Kidney glomerular epithelial cell (primary cell): ENCODE results near the gene SRP68.
A peak's percentile ranks its signal among the peaks of the same experiment; 100 is the strongest.

Experiments
- DNase-seq: peaks from one replicate; lab custom pipeline; 2025; lab: John Stamatoyannopoulos, UW

Gene SRP68

GRCh38 chr17:76018340-76018680 is 54.0 kb downstream of the SRP68 start:
- DNase-seq, result no peak

GRCh38 chr17:76017481-76018339 is 54.6 kb downstream of the SRP68 start:
- no peak for DNase-seq

- DNase-seq, result no peak
These were observed 57.4 kb downstream of the SRP68 start for GRCh38 chr17:76014925-76015261.

GRCh38 chr17:76014100-76014924 is 58.0 kb downstream of the SRP68 start:
- DNase-seq, result peak; percentile 48

- DNase-seq, result no peak
These were observed 58.9 kb downstream of the SRP68 start for GRCh38 chr17:76013377-76013932.

- no peak for DNase-seq
These were observed 60.4 kb downstream of the SRP68 start for GRCh38 chr17:76011951-76012350.

- no peak for DNase-seq
These were observed 62.2 kb downstream of the SRP68 start for GRCh38 chr17:76009969-76010661.

- no peak for DNase-seq
These were observed 62.9 kb downstream of the SRP68 start for GRCh38 chr17:76009447-76009846.

- DNase-seq, result no peak
These were observed 63.5 kb downstream of the SRP68 start for GRCh38 chr17:76008630-76009425.

- no peak for DNase-seq
These were observed 64.1 kb downstream of the SRP68 start for GRCh38 chr17:76008208-76008607.

GRCh38 chr17:76007850-76008165 is 64.5 kb downstream of the SRP68 start:
- no peak for DNase-seq

- no peak for DNase-seq
These were observed 65.0 kb downstream of the SRP68 start for GRCh38 chr17:76007131-76007849.

- DNase-seq, result no peak
These were observed 66.8 kb downstream of the SRP68 start for GRCh38 chr17:76005263-76006149.

GRCh38 chr17:76004750-76005262 is 67.5 kb downstream of the SRP68 start:
- DNase-seq, result no peak

GRCh38 chr17:76003915-76004314 is 68.4 kb downstream of the SRP68 start:
- no peak for DNase-seq

GRCh38 chr17:76002100-76002499 is 70.2 kb downstream of the SRP68 start:
- no peak for DNase-seq

- no peak for DNase-seq
These were observed 71.4 kb downstream of the SRP68 start, which contains the start of gene CDK3 for GRCh38 chr17:76000755-76001521. Gene CDK3, plus strand, starts transcription at chr17:76000855. Its CDS starts 571 bp downstream, at chr17:76001426.

GRCh38 chr17:76000016-76000754 is 72.1 kb downstream of the SRP68 start:
- no peak for DNase-seq
